Stomach (tissue), 4 donors: Measurements from ENCODE around the gene FLT3LG.

ENCODE experiments used
- CTCF ChIP-seq, 7 experiments: fragments of 450-650 bp in 4 of 7; fragments of 200-600 bp in 3 of 7; sonication (generic) in 3 of 7; IDR thresholded peaks; one replicate each; pipeline ENCODE4 v1.5.1; 2016 to 2019; ENCODE audit warnings: antibody characterized with exemption in 7 of 7, control low read depth in 2 of 7, mild to moderate bottlenecking in 1 of 7
- EP300 ChIP-seq: sonication (generic); formaldehyde crosslinking; IDR thresholded peaks from one replicate; pipeline ENCODE4 v1.6.1; 2017; ENCODE audit warnings: antibody characterized with exemption
- POLR2A ChIP-seq, 4 donors: fragments of 450-650 bp; IDR thresholded peaks; one replicate each; pipeline ENCODE4 v1.6.1; 2016; ENCODE audit warnings: antibody characterized with exemption in 4 of 4, control low read depth in 2 of 4, mild to moderate bottlenecking in 1 of 4, moderate library complexity in 1 of 4
- POLR2AphosphoS5 ChIP-seq, 3 donors: sonication (generic); formaldehyde crosslinking; IDR thresholded peaks; one replicate each; pipeline ENCODE4 v1.6.1; 2016; ENCODE audit warnings: antibody characterized with exemption in 3 of 3

DNA sequence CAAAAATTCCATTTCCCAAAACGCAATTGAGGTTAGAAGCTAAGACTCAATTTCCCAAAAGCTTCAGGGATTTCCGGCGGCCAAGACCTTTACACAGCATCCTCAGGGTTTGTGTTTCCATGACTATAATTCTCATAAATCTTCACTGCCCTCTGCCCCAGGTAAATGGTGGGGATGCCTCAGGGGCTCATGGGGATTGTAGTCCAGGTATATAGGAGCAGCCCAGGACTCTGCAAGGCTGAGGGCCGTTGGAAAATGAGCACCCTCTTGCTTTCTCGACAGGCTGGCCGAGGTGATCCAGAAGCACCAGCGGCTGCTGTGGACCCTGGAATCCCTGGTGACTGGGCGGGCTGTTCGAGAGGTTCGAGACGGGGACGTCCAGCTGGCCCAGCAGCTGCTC lies 14.6 kb upstream of the FLT3LG start:
- TF ChIP-seq CTCF (IDR thresholded peaks at IDR 0.05) (no peak), POLR2A (IDR thresholded peaks at IDR 0.05) (no peak), EP300 (no peak), POLR2AphosphoS5 (IDR thresholded peaks at IDR 0.05) (no peak)
